ENCODE results near the gene HTRA3.

HTRA3 gene

DNA sequence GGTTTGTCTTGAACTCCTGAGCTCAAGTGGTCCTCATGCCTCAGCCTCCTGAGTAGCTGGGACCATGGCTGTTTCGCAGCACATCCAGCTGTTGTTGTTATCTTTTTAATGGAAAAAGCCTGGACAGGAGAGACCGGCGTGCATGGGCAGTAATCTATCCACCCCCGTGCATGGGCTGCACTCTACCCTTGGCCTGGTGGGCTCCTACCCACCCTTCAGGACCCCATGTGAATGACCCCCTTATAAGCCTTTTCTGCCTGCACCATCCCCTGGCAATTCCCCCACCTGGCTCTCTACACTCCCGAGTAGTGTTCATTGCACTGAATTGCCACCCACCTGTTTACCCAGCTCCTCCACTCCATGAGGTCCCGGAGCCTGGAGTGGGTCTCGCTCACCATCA is 18.9 kb upstream of the HTRA3 start:
- TF ChIP-seq CSDC2 (CRISPR knock-in tag; IDR thresholded peaks at IDR 0.05) (no peak), TOX (CRISPR knock-in tag; IDR thresholded peaks at IDR 0.05; ENCODE audit: borderline replicate concordance) (no peak), ZFP3 (CRISPR knock-in tag; IDR thresholded peaks at IDR 0.05) (peak; percentile 84)
- ATAC-seq, result no peak

DNA sequence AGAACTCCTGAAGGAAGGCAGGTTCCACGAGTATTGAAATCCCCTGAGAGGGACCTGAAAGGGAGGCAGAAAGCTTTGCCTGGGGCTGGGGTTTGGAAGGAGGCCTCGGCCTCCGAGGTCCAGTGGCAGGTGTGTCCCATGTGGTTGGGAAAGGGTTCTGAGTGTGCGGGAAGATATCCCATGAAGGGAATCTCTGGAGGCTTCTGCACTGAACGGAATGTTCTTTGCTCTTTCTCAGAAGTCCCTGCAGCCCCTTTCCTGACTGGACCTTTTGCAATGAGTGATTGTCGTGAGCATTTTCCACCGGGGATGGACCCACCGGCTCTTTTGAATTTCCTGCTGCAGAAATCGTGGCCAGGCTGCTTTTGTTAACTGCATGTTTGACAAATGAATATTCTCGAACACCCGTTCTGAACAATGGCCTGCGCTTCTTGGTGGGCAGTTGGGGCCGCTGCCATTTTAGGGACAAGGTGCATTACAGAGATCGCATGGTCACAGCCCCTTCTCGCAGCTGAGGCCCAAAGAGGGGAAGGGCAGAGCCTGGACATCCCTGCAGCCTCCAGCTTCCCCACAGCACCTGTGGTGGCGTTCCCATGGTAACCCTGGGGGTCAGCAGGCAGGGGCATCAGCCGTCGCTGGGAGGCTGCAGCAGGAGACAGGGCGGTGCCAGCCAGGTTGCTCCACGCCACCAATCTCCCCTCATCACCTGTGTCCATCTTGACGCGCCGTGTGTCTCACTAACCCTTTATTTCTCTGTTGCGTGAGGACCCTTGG is 18.3 kb upstream of the HTRA3 start:
- TF ChIP-seq, protein P1, sequence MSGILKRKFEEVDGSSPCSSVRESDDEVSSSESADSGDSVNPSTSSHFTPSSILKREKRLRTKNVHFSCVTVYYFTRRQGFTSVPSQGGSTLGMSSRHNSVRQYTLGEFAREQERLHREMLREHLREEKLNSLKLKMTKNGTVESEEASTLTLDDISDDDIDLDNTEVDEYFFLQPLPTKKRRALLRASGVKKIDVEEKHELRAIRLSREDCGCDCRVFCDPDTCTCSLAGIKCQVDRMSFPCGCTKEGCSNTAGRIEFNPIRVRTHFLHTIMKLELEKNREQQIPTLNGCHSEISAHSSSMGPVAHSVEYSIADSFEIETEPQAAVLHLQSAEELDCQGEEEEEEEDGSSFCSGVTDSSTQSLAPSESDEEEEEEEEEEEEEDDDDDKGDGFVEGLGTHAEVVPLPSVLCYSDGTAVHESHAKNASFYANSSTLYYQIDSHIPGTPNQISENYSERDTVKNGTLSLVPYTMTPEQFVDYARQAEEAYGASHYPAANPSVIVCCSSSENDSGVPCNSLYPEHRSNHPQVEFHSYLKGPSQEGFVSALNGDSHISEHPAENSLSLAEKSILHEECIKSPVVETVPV (CRISPR knock-in tag; IDR thresholded peaks at IDR 0.05), result no peak
- no peak for TF ChIP-seq ISL1 (CRISPR knock-in tag; IDR thresholded peaks at IDR 0.05)
- no peak for ATAC-seq

DNA sequence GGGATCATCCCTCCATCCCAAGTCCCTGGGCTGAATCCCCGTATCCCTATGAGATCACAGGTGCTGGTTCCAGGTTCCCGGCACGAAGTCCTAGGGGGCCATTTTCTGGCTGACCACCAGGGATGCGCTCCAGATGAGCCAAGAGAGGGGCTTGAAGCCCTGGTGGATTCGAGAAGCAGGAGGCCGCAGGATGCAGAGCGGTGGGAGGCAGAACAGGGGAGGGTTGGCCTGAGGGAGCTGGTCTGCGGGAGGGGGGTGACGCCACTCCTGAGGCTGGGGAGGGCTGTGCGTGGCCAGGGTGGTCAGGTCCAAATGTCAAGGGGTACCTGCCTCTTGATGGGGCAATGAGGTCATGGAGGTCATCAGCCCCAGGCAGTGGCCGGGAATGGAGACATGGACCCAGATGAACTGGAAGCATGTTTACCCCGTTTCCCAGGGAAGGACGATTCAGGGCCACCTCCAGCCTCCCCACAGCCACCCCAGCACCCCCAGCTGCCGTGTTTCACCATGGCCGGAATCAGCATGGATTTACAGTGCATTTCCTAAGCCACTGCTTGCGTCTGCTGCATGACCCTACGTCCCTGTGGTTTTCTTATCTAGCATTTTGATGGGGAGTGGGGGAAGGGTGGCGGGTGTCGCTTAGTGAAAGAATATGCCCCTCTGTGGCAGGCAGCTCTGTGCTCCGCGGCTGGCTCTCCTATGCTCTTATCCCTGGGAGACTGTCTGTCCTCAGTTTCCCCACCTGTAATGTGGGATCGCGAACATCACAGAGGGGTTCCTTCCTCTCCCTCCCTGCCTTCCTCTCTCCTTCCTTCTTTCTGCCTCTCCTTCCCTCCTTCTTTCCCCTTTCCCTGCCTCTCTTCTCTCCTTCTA is 17.0 kb upstream of the HTRA3 start:
- ATAC-seq, result no peak
- TF ChIP-seq TOX (CRISPR knock-in tag; IDR thresholded peaks at IDR 0.05; ENCODE audit: borderline replicate concordance) (no peak), SNAI2 (CRISPR knock-in tag; IDR thresholded peaks at IDR 0.05) (no peak), ZNF8 (CRISPR knock-in tag; IDR thresholded peaks at IDR 0.05) (no peak), ARNTL (CRISPR knock-in tag; IDR thresholded peaks at IDR 0.05; ENCODE audit: borderline replicate concordance, low read depth) (no peak)

DNA sequence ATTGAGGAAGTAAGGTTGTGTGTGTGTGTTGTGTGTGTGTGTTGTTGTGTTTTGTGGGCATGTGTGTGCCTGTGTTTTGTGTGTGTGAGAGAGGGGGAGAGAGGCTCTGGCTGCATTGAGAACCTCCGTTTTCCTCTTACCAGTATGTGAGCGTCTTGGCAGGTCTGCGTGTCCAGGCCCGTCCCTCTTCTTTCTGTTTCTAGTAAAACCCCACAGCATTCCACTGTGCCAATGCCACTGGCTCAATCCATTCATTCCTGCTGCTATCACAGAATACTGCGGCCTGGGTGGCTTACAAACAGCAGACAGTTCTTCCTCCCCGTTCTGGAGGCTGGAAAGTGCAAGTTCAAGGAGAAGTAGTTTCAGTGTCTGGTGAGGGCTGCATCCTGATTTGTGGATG is 15.5 kb upstream of the HTRA3 start:
- ATAC-seq, result no peak
- TF ChIP-seq OSR1 (CRISPR knock-in tag; IDR thresholded peaks at IDR 0.05), result no peak
- no peak for TF ChIP-seq ARNTL (CRISPR knock-in tag; IDR thresholded peaks at IDR 0.05; ENCODE audit: borderline replicate concordance, low read depth)
- TF ChIP-seq PPARA (CRISPR knock-in tag; IDR thresholded peaks at IDR 0.05; ENCODE audit: borderline replicate concordance), result no peak
- no peak for TF ChIP-seq ZFP3 (CRISPR knock-in tag; IDR thresholded peaks at IDR 0.05)
- TF ChIP-seq, protein P2, sequence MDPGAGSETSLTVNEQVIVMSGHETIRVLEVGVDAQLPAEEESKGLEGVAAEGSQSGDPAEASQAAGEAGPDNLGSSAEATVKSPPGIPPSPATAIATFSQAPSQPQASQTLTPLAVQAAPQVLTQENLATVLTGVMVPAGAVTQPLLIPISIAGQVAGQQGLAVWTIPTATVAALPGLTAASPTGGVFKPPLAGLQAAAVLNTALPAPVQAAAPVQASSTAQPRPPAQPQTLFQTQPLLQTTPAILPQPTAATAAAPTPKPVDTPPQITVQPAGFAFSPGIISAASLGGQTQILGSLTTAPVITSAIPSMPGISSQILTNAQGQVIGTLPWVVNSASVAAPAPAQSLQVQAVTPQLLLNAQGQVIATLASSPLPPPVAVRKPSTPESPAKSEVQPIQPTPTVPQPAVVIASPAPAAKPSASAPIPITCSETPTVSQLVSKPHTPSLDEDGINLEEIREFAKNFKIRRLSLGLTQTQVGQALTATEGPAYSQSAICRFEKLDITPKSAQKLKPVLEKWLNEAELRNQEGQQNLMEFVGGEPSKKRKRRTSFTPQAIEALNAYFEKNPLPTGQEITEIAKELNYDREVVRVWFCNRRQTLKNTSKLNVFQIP (CRISPR knock-in tag; IDR thresholded peaks at IDR 0.05; ENCODE audit: borderline replicate concordance, low read depth), result no peak
- no peak for TF ChIP-seq SNAI2 (CRISPR knock-in tag; IDR thresholded peaks at IDR 0.05)
- no peak for TF ChIP-seq TOX (CRISPR knock-in tag; IDR thresholded peaks at IDR 0.05; ENCODE audit: borderline replicate concordance)
- no peak for TF ChIP-seq ZC3H10 (CRISPR knock-in tag; IDR thresholded peaks at IDR 0.05)
- TF ChIP-seq, protein P1 (CRISPR knock-in tag; IDR thresholded peaks at IDR 0.05), result no peak
- TF ChIP-seq ZFP30 (CRISPR knock-in tag; IDR thresholded peaks at IDR 0.05), result no peak
- TF ChIP-seq CSDC2 (CRISPR knock-in tag; IDR thresholded peaks at IDR 0.05), result no peak

DNA sequence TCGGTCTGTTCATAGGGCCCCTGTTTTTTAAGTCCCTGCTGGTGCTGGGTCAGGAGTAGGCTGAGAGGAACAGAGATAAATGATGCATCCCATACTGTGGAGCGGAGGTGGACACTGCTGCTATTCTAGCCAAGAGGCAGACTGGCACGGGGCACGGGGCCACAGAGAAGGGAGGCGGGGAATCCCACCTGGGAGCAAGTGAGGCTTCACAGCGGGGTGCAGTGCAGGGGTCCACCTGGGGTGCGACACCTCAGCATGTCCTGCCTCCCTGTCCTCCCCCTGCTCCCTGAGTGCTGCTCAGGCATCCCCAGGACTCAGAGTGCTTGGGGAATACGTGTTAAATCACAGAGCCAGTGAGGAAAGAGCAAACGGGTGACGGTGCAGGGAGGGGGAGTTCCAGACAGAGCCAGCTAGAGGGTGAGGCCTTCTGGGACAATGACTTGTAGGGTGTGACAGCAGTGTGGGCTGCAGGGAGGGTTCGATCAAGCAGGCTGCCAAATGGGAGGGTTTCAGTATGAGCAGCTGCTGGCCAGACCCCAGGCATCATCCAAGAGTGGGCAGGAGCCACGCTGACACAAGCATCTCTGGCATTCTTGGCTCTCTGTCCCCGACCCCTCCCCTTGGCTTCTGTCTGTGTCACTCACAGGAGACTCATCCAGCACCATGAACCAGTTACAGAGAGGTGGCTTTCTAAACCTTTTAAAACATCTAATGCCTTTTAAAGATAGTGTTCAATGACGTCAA is 13.7 kb upstream of the HTRA3 start:
- TF ChIP-seq SNAI2 (CRISPR knock-in tag; IDR thresholded peaks at IDR 0.05) (no peak), ZFP3 (CRISPR knock-in tag; IDR thresholded peaks at IDR 0.05) (no peak), TOX (CRISPR knock-in tag; IDR thresholded peaks at IDR 0.05; ENCODE audit: borderline replicate concordance) (no peak), GLIS3 (CRISPR knock-in tag; IDR thresholded peaks at IDR 0.05) (no peak), ISL1 (CRISPR knock-in tag; IDR thresholded peaks at IDR 0.05) (0 out of 2 replicates have a peak, but pooled peaks have one; percentile 29)
- no peak; the same call in 1 of the 3 replicates for ATAC-seq

DNA sequence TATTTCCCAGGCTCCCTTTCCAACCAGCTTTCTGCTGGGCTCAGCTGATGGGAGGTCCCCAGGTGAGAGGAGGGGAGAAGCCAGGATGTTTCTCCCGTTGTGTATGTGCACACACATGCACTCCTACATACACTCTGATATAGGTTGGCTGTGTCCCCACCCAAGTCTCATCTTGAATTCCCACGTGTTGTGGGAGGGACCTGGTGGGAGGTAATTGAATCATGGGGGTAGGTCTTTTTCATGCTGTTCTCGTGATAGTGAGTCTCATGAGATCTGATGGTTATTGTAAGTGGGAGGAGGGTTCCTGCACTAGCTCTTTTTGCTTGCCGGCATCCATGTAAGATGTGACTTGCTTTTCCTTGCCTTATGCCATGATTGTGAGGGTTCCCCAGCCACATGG is 11.7 kb upstream of the HTRA3 start:
- ATAC-seq, result no peak
- no peak for TF ChIP-seq ISL1 (CRISPR knock-in tag; IDR thresholded peaks at IDR 0.05)
- TF ChIP-seq, protein P2 (CRISPR knock-in tag; IDR thresholded peaks at IDR 0.05; ENCODE audit: borderline replicate concordance, low read depth), result no peak
- no peak for TF ChIP-seq ZNF565 (CRISPR knock-in tag; conservative IDR thresholded peaks at IDR 0.05; ENCODE audit: low read depth)
- TF ChIP-seq SNAI2 (CRISPR knock-in tag; IDR thresholded peaks at IDR 0.05), result no peak
- TF ChIP-seq TCF4 (CRISPR knock-in tag; IDR thresholded peaks at IDR 0.05; ENCODE audit: borderline replicate concordance), result no peak
- TF ChIP-seq ZNF70 (CRISPR knock-in tag; IDR thresholded peaks at IDR 0.05), result no peak
- no peak for TF ChIP-seq ZFP3 (CRISPR knock-in tag; IDR thresholded peaks at IDR 0.05)
- TF ChIP-seq RARB (CRISPR knock-in tag; IDR thresholded peaks at IDR 0.05), result no peak
- no peak for TF ChIP-seq ZFP30 (CRISPR knock-in tag; IDR thresholded peaks at IDR 0.05)
- no peak for TF ChIP-seq GLIS3 (CRISPR knock-in tag; IDR thresholded peaks at IDR 0.05)
- TF ChIP-seq BACH2 (CRISPR knock-in tag; IDR thresholded peaks at IDR 0.05; ENCODE audit: borderline replicate concordance), result no peak
- no peak for TF ChIP-seq OSR1 (CRISPR knock-in tag; IDR thresholded peaks at IDR 0.05)
- TF ChIP-seq, protein P3, sequence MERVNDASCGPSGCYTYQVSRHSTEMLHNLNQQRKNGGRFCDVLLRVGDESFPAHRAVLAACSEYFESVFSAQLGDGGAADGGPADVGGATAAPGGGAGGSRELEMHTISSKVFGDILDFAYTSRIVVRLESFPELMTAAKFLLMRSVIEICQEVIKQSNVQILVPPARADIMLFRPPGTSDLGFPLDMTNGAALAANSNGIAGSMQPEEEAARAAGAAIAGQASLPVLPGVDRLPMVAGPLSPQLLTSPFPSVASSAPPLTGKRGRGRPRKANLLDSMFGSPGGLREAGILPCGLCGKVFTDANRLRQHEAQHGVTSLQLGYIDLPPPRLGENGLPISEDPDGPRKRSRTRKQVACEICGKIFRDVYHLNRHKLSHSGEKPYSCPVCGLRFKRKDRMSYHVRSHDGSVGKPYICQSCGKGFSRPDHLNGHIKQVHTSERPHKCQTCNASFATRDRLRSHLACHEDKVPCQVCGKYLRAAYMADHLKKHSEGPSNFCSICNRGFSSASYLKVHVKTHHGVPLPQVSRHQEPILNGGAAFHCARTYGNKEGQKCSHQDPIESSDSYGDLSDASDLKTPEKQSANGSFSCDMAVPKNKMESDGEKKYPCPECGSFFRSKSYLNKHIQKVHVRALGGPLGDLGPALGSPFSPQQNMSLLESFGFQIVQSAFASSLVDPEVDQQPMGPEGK (CRISPR knock-in tag; IDR thresholded peaks at IDR 0.05; ENCODE audit: borderline replicate concordance), result no peak
- TF ChIP-seq ARNTL (CRISPR knock-in tag; IDR thresholded peaks at IDR 0.05; ENCODE audit: borderline replicate concordance, low read depth), result no peak
- TF ChIP-seq ZNF8 (CRISPR knock-in tag; IDR thresholded peaks at IDR 0.05), result no peak

Measured in SK-N-SH treated with all-trans-retinoic acid at 6 μM for 48 hours (cell line).